Neural cell (in vitro differentiated cells): Measurements from ENCODE around the gene RPUSD2. TPM values are rescaled to one million over a fixed set of nuclear protein-coding genes. Genes with fewer than 3 reads are reported as not detected.
"Not testable (repeated sequence)": the region's sequence is repeated elsewhere in the genome, so short reads cannot be mapped to it uniquely, and the experiment has no call there.

Experiments used
- H2AFZ ChIP-seq: fragments of 200-600, 300-800 bp; sonication (generic), shearing (Covaris generic); 2 replicates; pipeline ENCODE4 v1.6.0; 2014; ENCODE audit warnings: low read depth, mild to moderate bottlenecking, antibody characterized with exemption, low read length, moderate library complexity
- H3F3A ChIP-seq: fragments of 200-600 bp; shearing (Covaris generic); 2 replicates; pipeline ENCODE4 v1.6.1; 2016; ENCODE audit warnings: mild to moderate bottlenecking, moderate library complexity, mixed read lengths, antibody characterized with exemption, low read length; ENCODE audit not compliant: insufficient read depth, poor library complexity, severe bottlenecking
- H3K27ac ChIP-seq: fragments of 200-600, 300-800 bp; sonication (generic), shearing (Covaris generic); 2 replicates; pipeline ENCODE4 v1.5.1; 2014; ENCODE audit warnings: mild to moderate bottlenecking, low read length, moderate library complexity
- H3K27me3 ChIP-seq: fragments of 300-800, 200-600 bp; sonication (generic), shearing (Covaris generic); 2 replicates; pipeline ENCODE4 v1.6.0; 2014; ENCODE audit warnings: mild to moderate bottlenecking, low read depth, low read length, moderate library complexity; ENCODE audit not compliant: insufficient read depth
- H3K36me3 ChIP-seq: fragments of 300-800, 200-600 bp; sonication (generic), shearing (Covaris generic); 2 replicates; pipeline ENCODE4 v1.5.1; 2014; ENCODE audit warnings: mild to moderate bottlenecking, antibody characterized with exemption, low read length, moderate library complexity; ENCODE audit not compliant: insufficient read depth
- H3K4me2 ChIP-seq: fragments of 300-800, 200-600 bp; sonication (generic), shearing (Covaris generic); 2 replicates; pipeline ENCODE4 v1.6.0; 2014; ENCODE audit warnings: mild to moderate bottlenecking, low read length
- H3K4me3 ChIP-seq: fragments of 300-800, 200-600 bp; sonication (generic), shearing (Covaris generic); 2 replicates; pipeline ENCODE4 v1.5.1; 2014; ENCODE audit warnings: mild to moderate bottlenecking, low read length, moderate library complexity
- H3K79me2 ChIP-seq: fragments of 200-600 bp; shearing (Covaris generic); replicated peaks from 2 replicates; pipeline ENCODE4 v1.6.0; 2014; ENCODE audit warnings: mild to moderate bottlenecking, low read length, moderate library complexity; ENCODE audit not compliant: insufficient read depth
- H3K9ac ChIP-seq: fragments of 300-800, 200-600 bp; sonication (generic), shearing (Covaris generic); 2 replicates; pipeline ENCODE4 v1.6.1; 2016; ENCODE audit warnings: mild to moderate bottlenecking, low read length, mixed read lengths
- H3K9me2 ChIP-seq: fragments of 200-600 bp; shearing (Covaris generic); 2 replicates; pipeline ENCODE4 v1.6.1; 2016; ENCODE audit warnings: mild to moderate bottlenecking, low read length, mixed read lengths; ENCODE audit not compliant: insufficient read depth
- H3K9me3 ChIP-seq: fragments of 200-600, 300-800 bp; sonication (generic), shearing (Covaris generic); 2 replicates; pipeline ENCODE4 v1.6.1; 2016; ENCODE audit warnings: mild to moderate bottlenecking, mixed run types, low read length, moderate library complexity, mixed read lengths
- H4K20me1 ChIP-seq: fragments of 200-600 bp; shearing (Covaris generic); 2 replicates; pipeline ENCODE4 v1.6.1; 2016; ENCODE audit warnings: mild to moderate bottlenecking, mixed run types; ENCODE audit not compliant: insufficient read depth
- EP300 ChIP-seq: fragments of 450-650 bp; conservative IDR thresholded peaks from 2 replicates; pipeline ENCODE4 v1.6.1; 2014; ENCODE audit warnings: antibody characterized with exemption, mild to moderate bottlenecking, moderate library complexity; ENCODE audit not compliant: poor library complexity, severe bottlenecking
- EZH2 ChIP-seq: fragments of 200-600, 300-800 bp; shearing (Covaris generic), sonication (generic); IDR thresholded peaks from 2 replicates; pipeline ENCODE4 v1.6.1; 2014; ENCODE audit warnings: antibody characterized with exemption, low read length, borderline replicate concordance, mild to moderate bottlenecking; ENCODE audit not compliant: insufficient read depth, poor library complexity, severe bottlenecking
- MXI1 ChIP-seq: fragments of 450-650 bp; conservative IDR thresholded peaks from 2 replicates; pipeline ENCODE4 v1.6.1; 2014; ENCODE audit warnings: antibody characterized with exemption, mild to moderate bottlenecking; ENCODE audit not compliant: poor library complexity, severe bottlenecking
- POLR2AphosphoS5 ChIP-seq: IDR thresholded peaks from 2 replicates; pipeline ENCODE4 v1.6.1; 2012
- RAD21 ChIP-seq: fragments of 450-650 bp; conservative IDR thresholded peaks from 2 replicates; pipeline ENCODE4 v1.6.1; 2014; ENCODE audit warnings: antibody characterized with exemption, mild to moderate bottlenecking, moderate library complexity
- SMC3 ChIP-seq: fragments of 450-650 bp; conservative IDR thresholded peaks from 2 replicates; pipeline ENCODE4 v1.6.1; 2014; ENCODE audit warnings: antibody characterized with exemption, mild to moderate bottlenecking, moderate library complexity; ENCODE audit not compliant: poor library complexity
- TAF1 ChIP-seq: IDR thresholded peaks from 2 replicates; pipeline ENCODE4 v1.6.1; 2012; ENCODE audit warnings: low read depth
- polyA plus RNA-seq: library from polyadenylated mRNA; depleted of rRNA; stranded (reverse); fragments of >200 nt; gene quantifications from 2 replicates; pipeline ENCODE4 v1.2.3, GENCODE V29; 2014
- TF ChIP-seq, protein P1 (sequence below): IDR thresholded peaks from 2 replicates; pipeline ENCODE4 v1.6.1; 2012; ENCODE audit warnings: borderline replicate concordance
- TF ChIP-seq, protein P2 (sequence below): fragments of 450-650 bp; IDR thresholded peaks from 2 replicates; pipeline ENCODE4 v1.5.1; 2014; ENCODE audit warnings: antibody characterized with exemption, mild to moderate bottlenecking, moderate library complexity; ENCODE audit not compliant: poor library complexity, severe bottlenecking

The RPUSD2 gene
- polyA plus RNA-seq, 1 donor from 2014 or later = 13.2 TPM

DNA sequence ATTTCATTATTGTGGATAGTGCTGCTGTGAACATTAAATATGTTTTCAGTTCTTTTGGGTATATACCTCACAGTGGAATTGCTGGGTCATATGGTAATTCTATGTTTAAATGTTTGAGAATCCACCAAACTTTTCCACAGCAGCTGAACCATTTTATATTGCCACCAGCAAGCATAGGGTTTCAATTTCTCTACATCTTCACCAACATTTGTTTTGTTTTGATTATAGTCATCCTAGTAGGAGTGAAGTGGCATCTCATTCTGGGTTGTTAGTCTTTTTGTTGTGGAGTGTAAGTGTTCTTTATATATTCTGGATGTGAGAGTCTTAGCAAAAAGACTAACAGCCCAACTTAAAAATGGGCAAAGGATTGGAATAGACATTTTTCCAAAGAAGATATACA, 6.0 kb downstream of the RPUSD2 start:
- Histone ChIP-seq H3K79me2 (peaks cover 2% of the 10 kb centered on the region), H4K20me1 (no peaks in the 10 kb centered on the region), H3K9ac (no peak overlapping the region), H3K4me3 (no peak overlapping the region), H2AFZ (no peak overlapping the region), H3F3A (no peaks in the 10 kb centered on the region), H3K4me2 (no peak overlapping the region), H3K36me3 (no peaks in the 10 kb centered on the region), H3K27ac (no peak overlapping the region), H3K27me3 (no peaks in the 10 kb centered on the region), H3K9me2 (no peaks in the 10 kb centered on the region), H3K9me3 (no peaks in the 10 kb centered on the region)
- TF ChIP-seq EP300 = no peak
- TF ChIP-seq TAF1 = no peak
- no peak for TF ChIP-seq SMC3
- no peak for TF ChIP-seq EZH2
- TF ChIP-seq, protein P1, sequence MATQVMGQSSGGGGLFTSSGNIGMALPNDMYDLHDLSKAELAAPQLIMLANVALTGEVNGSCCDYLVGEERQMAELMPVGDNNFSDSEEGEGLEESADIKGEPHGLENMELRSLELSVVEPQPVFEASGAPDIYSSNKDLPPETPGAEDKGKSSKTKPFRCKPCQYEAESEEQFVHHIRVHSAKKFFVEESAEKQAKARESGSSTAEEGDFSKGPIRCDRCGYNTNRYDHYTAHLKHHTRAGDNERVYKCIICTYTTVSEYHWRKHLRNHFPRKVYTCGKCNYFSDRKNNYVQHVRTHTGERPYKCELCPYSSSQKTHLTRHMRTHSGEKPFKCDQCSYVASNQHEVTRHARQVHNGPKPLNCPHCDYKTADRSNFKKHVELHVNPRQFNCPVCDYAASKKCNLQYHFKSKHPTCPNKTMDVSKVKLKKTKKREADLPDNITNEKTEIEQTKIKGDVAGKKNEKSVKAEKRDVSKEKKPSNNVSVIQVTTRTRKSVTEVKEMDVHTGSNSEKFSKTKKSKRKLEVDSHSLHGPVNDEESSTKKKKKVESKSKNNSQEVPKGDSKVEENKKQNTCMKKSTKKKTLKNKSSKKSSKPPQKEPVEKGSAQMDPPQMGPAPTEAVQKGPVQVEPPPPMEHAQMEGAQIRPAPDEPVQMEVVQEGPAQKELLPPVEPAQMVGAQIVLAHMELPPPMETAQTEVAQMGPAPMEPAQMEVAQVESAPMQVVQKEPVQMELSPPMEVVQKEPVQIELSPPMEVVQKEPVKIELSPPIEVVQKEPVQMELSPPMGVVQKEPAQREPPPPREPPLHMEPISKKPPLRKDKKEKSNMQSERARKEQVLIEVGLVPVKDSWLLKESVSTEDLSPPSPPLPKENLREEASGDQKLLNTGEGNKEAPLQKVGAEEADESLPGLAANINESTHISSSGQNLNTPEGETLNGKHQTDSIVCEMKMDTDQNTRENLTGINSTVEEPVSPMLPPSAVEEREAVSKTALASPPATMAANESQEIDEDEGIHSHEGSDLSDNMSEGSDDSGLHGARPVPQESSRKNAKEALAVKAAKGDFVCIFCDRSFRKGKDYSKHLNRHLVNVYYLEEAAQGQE = no peak
- TF ChIP-seq POLR2AphosphoS5 = no peak
- TF ChIP-seq, protein P2, sequence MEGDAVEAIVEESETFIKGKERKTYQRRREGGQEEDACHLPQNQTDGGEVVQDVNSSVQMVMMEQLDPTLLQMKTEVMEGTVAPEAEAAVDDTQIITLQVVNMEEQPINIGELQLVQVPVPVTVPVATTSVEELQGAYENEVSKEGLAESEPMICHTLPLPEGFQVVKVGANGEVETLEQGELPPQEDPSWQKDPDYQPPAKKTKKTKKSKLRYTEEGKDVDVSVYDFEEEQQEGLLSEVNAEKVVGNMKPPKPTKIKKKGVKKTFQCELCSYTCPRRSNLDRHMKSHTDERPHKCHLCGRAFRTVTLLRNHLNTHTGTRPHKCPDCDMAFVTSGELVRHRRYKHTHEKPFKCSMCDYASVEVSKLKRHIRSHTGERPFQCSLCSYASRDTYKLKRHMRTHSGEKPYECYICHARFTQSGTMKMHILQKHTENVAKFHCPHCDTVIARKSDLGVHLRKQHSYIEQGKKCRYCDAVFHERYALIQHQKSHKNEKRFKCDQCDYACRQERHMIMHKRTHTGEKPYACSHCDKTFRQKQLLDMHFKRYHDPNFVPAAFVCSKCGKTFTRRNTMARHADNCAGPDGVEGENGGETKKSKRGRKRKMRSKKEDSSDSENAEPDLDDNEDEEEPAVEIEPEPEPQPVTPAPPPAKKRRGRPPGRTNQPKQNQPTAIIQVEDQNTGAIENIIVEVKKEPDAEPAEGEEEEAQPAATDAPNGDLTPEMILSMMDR = no peak

DNA sequence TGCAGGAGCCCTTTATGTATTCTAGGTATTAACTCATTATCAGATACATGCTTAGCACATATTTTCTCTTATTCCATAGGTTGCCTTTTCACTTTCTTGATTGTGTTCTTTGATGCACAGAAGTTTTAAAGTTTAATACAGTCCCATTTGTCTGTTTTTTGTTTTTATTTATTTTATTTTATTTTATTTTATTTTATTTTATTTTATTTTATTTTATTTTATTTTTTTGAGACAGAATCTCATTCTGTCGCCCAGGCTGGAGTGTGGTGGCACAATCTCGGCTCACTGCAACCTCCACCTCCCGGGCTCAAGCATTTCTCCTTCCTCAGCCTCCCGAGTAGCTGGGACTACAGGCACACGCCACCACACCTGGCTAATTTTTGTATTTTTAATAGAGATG, 7.8 kb downstream of the RPUSD2 start:
- not testable (repeated sequence) for H3K27ac ChIP-seq, H3K4me3 ChIP-seq, H3K9me2 ChIP-seq, H2AFZ ChIP-seq, H3K9me3 ChIP-seq, H3K27me3 ChIP-seq, H3K9ac ChIP-seq, H3K36me3 ChIP-seq, H4K20me1 ChIP-seq, H3K79me2 ChIP-seq, H3K4me2 ChIP-seq, H3F3A ChIP-seq

DNA sequence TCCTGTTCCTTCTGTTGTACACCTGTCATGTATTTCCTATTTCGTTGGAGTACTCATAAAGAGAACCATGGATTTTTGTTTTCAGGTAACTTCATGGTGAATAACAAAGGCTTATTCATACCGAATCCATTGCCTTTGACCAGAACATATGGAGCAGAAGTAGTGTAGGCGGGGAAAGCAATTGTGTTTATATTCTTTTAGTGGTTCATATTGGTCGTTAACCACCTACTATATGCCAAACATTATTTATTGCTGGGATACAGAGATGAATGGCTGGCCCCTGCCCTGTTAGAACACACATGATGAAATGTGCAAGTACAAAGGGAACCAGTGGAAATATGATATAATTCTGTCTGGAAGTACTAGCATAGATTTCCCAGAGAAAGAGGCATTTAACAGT, 9.8 kb downstream of the RPUSD2 start:
- Histone ChIP-seq H3K36me3 (no peaks in the 10 kb centered on the region), H3K4me3 (no peak overlapping the region), H3F3A (no peaks in the 10 kb centered on the region), H3K27ac (no peak overlapping the region), H3K4me2 (no peak overlapping the region), H3K9me3 (no peaks in the 10 kb centered on the region), H3K79me2 (no peaks in the 10 kb centered on the region), H3K9ac (no peak overlapping the region), H4K20me1 (no peaks in the 10 kb centered on the region), H2AFZ (no peak overlapping the region), H3K9me2 (no peaks in the 10 kb centered on the region), H3K27me3 (no peaks in the 10 kb centered on the region)
- TF ChIP-seq RAD21 (no peak), EZH2 (no peak), MXI1 (no peak), SMC3 (no peak), EP300 (no peak), POLR2AphosphoS5 (no peak), TAF1 (no peak)
- TF ChIP-seq, protein P2 = no peak
- TF ChIP-seq, protein P1 = no peak
